Natural killer cell (primary cell): ENCODE data around the gene AMT. TPM values are rescaled to one million over a fixed set of nuclear protein-coding genes. Genes with fewer than 3 reads are reported as not detected.

Source experiments
- ATAC-seq, 3 donors: fragments of 150-1000 bp in 2 of 3; fragments of 200-7000 bp in 1 of 3; cut with Tn5 transposase; 1 replicate in 1 of 3; 2 replicates in 2 of 3; pipeline ENCODE4 v1.10.0; 2021; ENCODE audit warnings: mild to moderate bottlenecking in 2 of 3, moderate library complexity in 2 of 3
- DNase-seq, 2 donors: peaks; one replicate each; pipeline versions ENCODE4 v3.0.0 to v3.0.0-alpha.2; 2013 to 2021; ENCODE audit warnings: mixed read lengths in 1 of 2
- H3K27ac ChIP-seq: one replicate; pipeline ENCODE4 v1.5.1; 2013; ENCODE audit warnings: mild to moderate bottlenecking, low read length
- H3K27me3 ChIP-seq: one replicate; pipeline ENCODE4 v1.6.1; 2013; ENCODE audit warnings: low read length; ENCODE audit not compliant: control insufficient read depth, insufficient read depth
- H3K36me3 ChIP-seq: one replicate; pipeline ENCODE4 v1.6.1; 2013; ENCODE audit warnings: low read length; ENCODE audit not compliant: control insufficient read depth, insufficient read depth
- H3K4me1 ChIP-seq: one replicate; pipeline ENCODE4 v1.6.1; 2013; ENCODE audit warnings: low read length; ENCODE audit not compliant: control insufficient read depth, insufficient read depth
- H3K4me3 ChIP-seq: one replicate; pipeline ENCODE4 v1.5.1; 2013; ENCODE audit warnings: low read length
- H3K9me3 ChIP-seq: one replicate; pipeline ENCODE4 v1.6.1; 2013; ENCODE audit warnings: low read length; ENCODE audit not compliant: control insufficient read depth, insufficient read depth
- H3K27ac Mint-ChIP-seq, 2 donors: one replicate each; pipeline ENCODE4 v1.8.0; 2022; ENCODE audit warnings: mild to moderate bottlenecking in 2 of 2, mixed read lengths in 2 of 2, moderate library complexity in 1 of 2
- H3K27me3 Mint-ChIP-seq, 2 donors: one replicate each; pipeline ENCODE4 v1.8.0; 2022; ENCODE audit warnings: low read depth in 2 of 2, mixed read lengths in 2 of 2
- H3K36me3 Mint-ChIP-seq: one replicate; pipeline ENCODE4 v1.8.0; 2022; ENCODE audit warnings: mixed read lengths
- H3K4me1 Mint-ChIP-seq, 2 donors: one replicate each; pipeline ENCODE4 v1.8.0; 2022; ENCODE audit warnings: mixed read lengths in 2 of 2
- H3K4me3 Mint-ChIP-seq: one replicate; pipeline ENCODE4 v1.8.0; 2022; ENCODE audit warnings: mild to moderate bottlenecking, moderate library complexity, mixed read lengths
- H3K9me3 Mint-ChIP-seq, 2 donors: one replicate each; pipeline ENCODE4 v1.8.0; 2022; ENCODE audit warnings: mixed read lengths in 2 of 2
- CTCF ChIP-seq: fragments of 200-600 bp; IDR thresholded peaks from one replicate; pipeline ENCODE4 v1.8.0; 2022; ENCODE audit warnings: antibody characterized with exemption
- WGBS: methylation state at CpG from one replicate; pipeline ENCODE4 v1.1.7; 2013; ENCODE audit warnings: missing lambda C conversion rate; ENCODE audit not compliant: insufficient coverage; 5-methylcytosine and 5-hydroxymethylcytosine counted together
- intact Hi-C: fragments of 100-400 bp; cut with micrococcal nuclease; formaldehyde crosslinking; loops from one replicate; pipeline ENCODE4 v1.14.2; 2022
- total RNA-seq, 4 donors: library from RNA; stranded (reverse); fragments of 120-200 nt in 1 of 4; gene quantifications; one replicate each; pipeline versions ENCODE4 v1.2.3 to v1.2.4, GENCODE V29; 2013 to 2022

AMT gene
- total RNA-seq, 3 donors from 2014 or later (not counting 1 experiment from before 2014, with no cell fraction given), result 13.4 to 14.2 (median 14.0) TPM

- WGBS, result no CpG with 5 or more reads among the region's 2 CpGs
- ATAC-seq, result no peak
- no peaks in the 10 kb centered on the region for H3K9me3 ChIP-seq
- no peaks in the 10 kb centered on the region for H3K36me3 ChIP-seq
- Mint-ChIP-seq H3K4me3 (no peak overlapping the region), H3K36me3 (no peaks in the 10 kb centered on the region), H3K27ac (no peak overlapping the region), H3K9me3 (no peaks in the 10 kb centered on the region), H3K27me3 (no peaks in the 10 kb centered on the region), H3K4me1 (no peaks in the 10 kb centered on the region)
- intact Hi-C loops, result no loop called here
- no peaks in the 10 kb centered on the region for H3K27me3 ChIP-seq
- H3K4me1 ChIP-seq, result no peaks in the 10 kb centered on the region
- no peak overlapping the region for H3K4me3 ChIP-seq
- no peak for TF ChIP-seq CTCF
- no peak for DNase-seq
- no peak overlapping the region for H3K27ac ChIP-seq
These were observed 32.2 kb upstream of the AMT start for GRCh38 chr3:49454458-49454857.

- Histone ChIP-seq H3K9me3 (no peaks in the 10 kb centered on the region), H3K27ac (no peak overlapping the region), H3K4me1 (no peaks in the 10 kb centered on the region), H3K4me3 (no peak overlapping the region), H3K27me3 (no peaks in the 10 kb centered on the region), H3K36me3 (no peaks in the 10 kb centered on the region)
- H3K4me1 Mint-ChIP-seq, result peaks cover 5% of the 10 kb centered on the region in 2 donors
- H3K27me3 Mint-ChIP-seq, result no peaks in the 10 kb centered on the region
- no peak for DNase-seq
- no peak overlapping the region for H3K27ac Mint-ChIP-seq
- WGBS, result 94% methylated on average over 4 of the region's 4 CpGs
- no peak for TF ChIP-seq CTCF
- no peaks in the 10 kb centered on the region for H3K9me3 Mint-ChIP-seq
- H3K36me3 Mint-ChIP-seq, result no peaks in the 10 kb centered on the region
- intact Hi-C loops, result no loop called here
- no peak for ATAC-seq
- H3K4me3 Mint-ChIP-seq, result no peak overlapping the region
These were observed 31.3 kb upstream of the AMT start for GRCh38 chr3:49453621-49454020.

GRCh38 chr3:49445391-49445790 lies 23.1 kb upstream of the AMT start:
- H3K4me3 ChIP-seq, result no peak overlapping the region
- no peak for DNase-seq
- intact Hi-C loops, result loop anchor here (5.0 kb wide), 2 partner anchors 58 to 458 kb away; no protein-coding TSS in a partner anchor
- Mint-ChIP-seq H3K9me3 (no peaks in the 10 kb centered on the region), H3K27me3 (no peaks in the 10 kb centered on the region), H3K27ac (peak overlapping the region; percentile 76 to 86), H3K4me3 (no peak overlapping the region), H3K36me3 (no peaks in the 10 kb centered on the region), H3K4me1 (peaks cover 5 to 11% of the 10 kb centered on the region in 2 donors)
- H3K36me3 ChIP-seq, result no peaks in the 10 kb centered on the region
- TF ChIP-seq CTCF, result no peak
- no peak for ATAC-seq
- H3K9me3 ChIP-seq, result no peaks in the 10 kb centered on the region
- 98% methylated on average over 5 of the region's 5 CpGs for WGBS
- no peaks in the 10 kb centered on the region for H3K27me3 ChIP-seq
- no peak overlapping the region for H3K27ac ChIP-seq
- H3K4me1 ChIP-seq, result peaks cover 17% of the 10 kb centered on the region

- Histone ChIP-seq H3K4me3 (no peak overlapping the region), H3K4me1 (peaks cover 5% of the 10 kb centered on the region), H3K36me3 (no peaks in the 10 kb centered on the region), H3K27ac (no peak overlapping the region), H3K27me3 (no peaks in the 10 kb centered on the region), H3K9me3 (no peaks in the 10 kb centered on the region)
- TF ChIP-seq CTCF, result no peak
- intact Hi-C loops, result no loop called here
- no peak for DNase-seq
- WGBS, result 98% methylated on average over 4 of the region's 5 CpGs
- no peak overlapping the region for H3K4me3 Mint-ChIP-seq
- no peaks in the 10 kb centered on the region for H3K9me3 Mint-ChIP-seq
- no peaks in the 10 kb centered on the region for H3K36me3 Mint-ChIP-seq
- ATAC-seq, result no peak
- no peaks in the 10 kb centered on the region for H3K27me3 Mint-ChIP-seq
- H3K4me1 Mint-ChIP-seq, result peaks cover 1 to 2% of the 10 kb centered on the region in 2 donors
- no peak overlapping the region for H3K27ac Mint-ChIP-seq
These were observed 12.5 kb upstream of the AMT start for GRCh38 chr3:49434731-49435130.
